ENCODE data around the gene SETBP1.

GRCh38 chr18:44802508-44802907 lies 121.8 kb downstream of the SETBP1 start:
- TF ChIP-seq CREB5 (CRISPR knock-in tag; IDR thresholded peaks at IDR 0.05; ENCODE audit: low read depth) (no peak), ISL1 (CRISPR knock-in tag; IDR thresholded peaks at IDR 0.05) (peak; percentile 42; the same call in 1 of the 2 replicates)

Measured in SK-N-SH treated with all-trans-retinoic acid at 6 μM for 48 hours (cell line).